GM12872 (cell line): ENCODE results near the gene PARM1.

Experiments
- CTCF ChIP-seq: IDR thresholded peaks from 3 replicates; pipeline ENCODE4 v1.5.1; 2011; ENCODE audit warnings: low read depth, mild to moderate bottlenecking, low read length, moderate library complexity; ENCODE audit not compliant: insufficient read depth

The PARM1 gene

DNA sequence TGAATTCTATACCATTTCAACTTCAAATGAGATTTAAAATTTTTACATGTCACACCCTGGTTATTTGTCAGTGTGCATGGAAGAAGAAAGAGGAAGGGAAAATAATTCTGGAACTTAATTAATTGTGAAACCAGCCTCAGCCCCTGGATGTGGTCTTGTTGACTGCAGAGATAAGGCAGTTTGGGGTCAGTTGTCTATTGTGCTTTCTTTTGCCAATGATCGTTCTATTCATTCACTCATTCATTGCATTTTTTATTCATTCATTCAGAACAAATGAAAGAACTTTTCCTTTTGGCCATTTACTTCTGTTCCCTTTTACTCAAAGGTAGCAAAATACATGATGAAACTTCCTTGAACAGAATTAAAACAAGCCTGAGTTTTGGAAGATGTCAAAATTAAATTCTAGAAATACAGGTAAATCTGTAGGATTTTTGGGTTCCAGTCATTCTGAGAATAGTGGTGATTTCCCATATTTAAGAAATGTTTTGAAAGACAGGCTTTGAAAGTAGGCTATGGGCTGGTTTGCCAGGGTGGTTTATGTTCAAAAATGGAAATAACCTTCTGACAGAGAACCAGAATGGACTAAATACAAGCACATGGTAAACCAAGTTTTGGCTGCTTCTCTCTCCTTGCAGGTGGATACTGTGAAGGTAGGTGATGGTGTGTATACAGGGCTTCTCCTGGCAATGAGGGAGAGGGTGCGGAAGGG, 35.7 kb downstream of the PARM1 start:
- no peak for TF ChIP-seq CTCF

GRCh38 chr4:74969507-74970474, 36.9 kb downstream of the PARM1 start:
- 0 out of 3 replicates have a peak, but pooled peaks have one; percentile 31 for TF ChIP-seq CTCF

DNA sequence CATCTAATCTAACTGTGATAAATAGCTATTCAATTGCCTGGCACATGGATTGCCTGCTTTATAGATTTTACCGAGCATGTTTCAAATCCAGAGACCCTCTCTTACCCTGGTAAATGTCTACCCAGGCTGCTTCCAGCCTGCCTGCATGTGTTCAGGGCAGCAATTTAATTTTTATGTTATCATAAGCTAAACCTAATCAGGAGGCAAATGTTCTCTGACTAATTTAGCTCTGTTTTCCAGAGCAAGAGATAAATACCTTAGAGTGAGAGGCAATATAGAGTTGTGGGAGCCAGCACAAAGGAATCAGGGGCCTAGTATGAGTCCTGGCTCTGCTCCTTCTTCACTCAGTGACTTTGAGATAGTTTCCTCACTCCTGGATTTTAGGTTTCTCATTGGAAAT, 37.7 kb downstream of the PARM1 start:
- no peak for TF ChIP-seq CTCF

DNA sequence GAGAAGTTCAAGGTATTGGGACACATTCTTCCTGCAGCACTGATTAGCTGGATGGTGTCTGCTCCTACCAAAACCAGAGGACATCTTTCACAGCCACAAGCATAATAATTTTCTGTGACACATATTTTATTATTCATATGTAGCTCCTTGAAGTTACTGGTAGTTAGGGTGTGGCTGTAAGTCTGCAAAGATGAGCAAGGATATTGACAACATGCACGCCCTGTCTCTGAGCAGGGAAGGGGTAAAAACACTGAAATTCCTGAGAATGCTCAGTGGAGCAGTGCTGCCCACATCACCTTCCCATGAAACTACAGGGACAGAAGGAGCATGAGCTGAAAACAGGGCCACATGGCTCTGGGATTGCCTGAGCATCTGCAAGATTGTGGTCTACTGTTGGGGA, 38.9 kb downstream of the PARM1 start:
- TF ChIP-seq CTCF = no peak

- no peak for TF ChIP-seq CTCF
These were observed 42.2 kb downstream of the PARM1 start for GRCh38 chr4:74975082-74975481.

DNA sequence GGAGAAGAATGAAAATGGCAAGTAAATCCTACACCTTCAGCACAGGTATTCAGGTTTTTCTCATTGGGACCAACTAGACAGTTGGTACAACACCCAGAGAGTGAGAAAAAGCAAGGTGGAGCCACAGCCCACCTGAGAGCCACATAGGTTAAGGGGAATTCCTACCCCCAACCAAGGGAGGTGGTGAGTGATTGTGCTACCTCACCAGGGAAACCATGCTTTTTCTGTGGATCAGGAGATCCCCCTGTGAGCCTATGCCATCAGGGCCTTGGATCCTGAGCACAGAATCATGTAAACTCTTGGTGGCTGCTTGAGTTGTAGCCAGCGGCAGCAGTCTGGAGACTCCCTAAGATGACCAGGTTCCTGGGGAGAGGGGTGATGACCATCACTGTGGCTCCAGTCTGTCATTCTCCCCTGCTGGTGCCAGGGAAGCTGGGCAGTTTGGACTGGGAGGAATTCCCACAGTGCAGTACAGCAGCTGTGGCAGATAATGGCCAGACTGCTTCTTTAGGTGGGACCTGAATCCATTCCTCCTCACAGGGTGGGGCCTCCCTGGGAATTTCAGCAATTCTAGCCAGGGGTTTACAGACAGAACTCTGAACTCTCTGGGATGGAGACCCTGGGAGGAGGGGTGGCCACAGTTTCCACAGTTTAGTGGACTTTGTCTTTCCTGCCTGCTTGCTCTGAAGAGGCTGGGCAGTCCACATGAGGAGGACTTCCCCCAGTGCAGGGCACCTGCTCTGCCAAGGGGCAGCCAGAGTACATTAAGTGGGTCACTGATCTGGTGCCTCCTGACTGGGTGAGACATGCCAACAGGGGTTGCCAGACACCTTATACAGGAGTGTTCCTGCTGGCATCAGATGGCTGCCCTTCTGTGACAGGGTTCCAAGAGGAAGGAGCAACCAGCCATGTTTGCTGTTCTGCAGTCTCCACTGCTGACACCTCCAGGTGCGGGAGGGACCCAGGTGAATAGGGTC, 43.2 kb downstream of the PARM1 start:
- TF ChIP-seq CTCF = no peak
